Body of pancreas (tissue), 4 donors: ENCODE data around the gene LAIR2. TPM values are rescaled to one million over a fixed set of nuclear protein-coding genes. Genes with fewer than 3 reads are reported as not detected.
"Not testable (repeated sequence)": the region's sequence is repeated elsewhere in the genome, so short reads cannot be mapped to it uniquely, and the experiment has no call there.

Source experiments
- ATAC-seq: fragments of 150-250 bp; one replicate; pipeline ENCODE4 v1.9.1; 2016
- DNase-seq, 4 donors: peaks; one replicate each; pipeline ENCODE4 v3.0.0-alpha.2; 2019
- H3K27ac ChIP-seq, 4 donors: fragments of 200-600 bp; sonication (generic); 1 replicate in 3 of 4; 2 replicates in 1 of 4; pipeline versions ENCODE4 v1.5.1 to v1.6.1; 2016 to 2019; ENCODE audit warnings: mild to moderate bottlenecking in 1 of 4, mixed read lengths in 1 of 4, moderate library complexity in 1 of 4
- H3K27me3 ChIP-seq, 2 donors: fragments of 200-600 bp; sonication (generic); one replicate each; pipeline ENCODE4 v1.6.0; 2016; ENCODE audit warnings: mild to moderate bottlenecking in 1 of 2
- H3K36me3 ChIP-seq, 2 donors: fragments of 200-600 bp; sonication (generic); replicated peaks in 1 of 2; 2 replicates each; pipeline ENCODE4 v1.5.1; 2016; ENCODE audit warnings: low read depth in 2 of 2; ENCODE audit not compliant: insufficient read depth in 1 of 2
- H3K4me1 ChIP-seq: fragments of 200-600 bp; sonication (generic); one replicate; pipeline ENCODE4 v1.6.0; 2016
- H3K4me3 ChIP-seq, 2 donors: fragments of 200-600 bp; sonication (generic); 1 replicate in 1 of 2; 2 replicates in 1 of 2; pipeline ENCODE4 v1.5.1; 2016 to 2019
- H3K9me3 ChIP-seq, 3 donors: fragments of 200-600 bp; sonication (generic); 1 replicate in 2 of 3; 2 replicates in 1 of 3; pipeline ENCODE4 v1.5.1; 2016
- CTCF ChIP-seq, 7 experiments: fragments of 450-650 bp in 4 of 7; fragments of 200-600 bp in 3 of 7; sonication (generic) in 3 of 7; IDR thresholded peaks; one replicate each; pipeline ENCODE4 v1.5.1; 2016 to 2019; ENCODE audit warnings: antibody characterized with exemption in 7 of 7
- POLR2A ChIP-seq, 3 donors: fragments of 450-650 bp; IDR thresholded peaks; one replicate each; pipeline ENCODE4 v1.6.1; 2016; ENCODE audit warnings: antibody characterized with exemption in 3 of 3, mild to moderate bottlenecking in 2 of 3
- WGBS, 2 donors: methylation state at CpG; one replicate each; pipeline ENCODE4 v1.1.5; 2017; 5-methylcytosine and 5-hydroxymethylcytosine counted together
- intact Hi-C: fragments of 100-400 bp; cut with DNase I; formaldehyde crosslinking; loops from one replicate; pipeline ENCODE4 v1.15.1; 2023
- total RNA-seq, 2 donors: library from RNA; depleted of rRNA; stranded (reverse); fragments of >200 nt; gene quantifications; one replicate each; pipeline ENCODE4 v1.1.0, GENCODE V29; 2016

Gene LAIR2
- total RNA-seq, 2 donors from 2014 or later = not detected

DNA sequence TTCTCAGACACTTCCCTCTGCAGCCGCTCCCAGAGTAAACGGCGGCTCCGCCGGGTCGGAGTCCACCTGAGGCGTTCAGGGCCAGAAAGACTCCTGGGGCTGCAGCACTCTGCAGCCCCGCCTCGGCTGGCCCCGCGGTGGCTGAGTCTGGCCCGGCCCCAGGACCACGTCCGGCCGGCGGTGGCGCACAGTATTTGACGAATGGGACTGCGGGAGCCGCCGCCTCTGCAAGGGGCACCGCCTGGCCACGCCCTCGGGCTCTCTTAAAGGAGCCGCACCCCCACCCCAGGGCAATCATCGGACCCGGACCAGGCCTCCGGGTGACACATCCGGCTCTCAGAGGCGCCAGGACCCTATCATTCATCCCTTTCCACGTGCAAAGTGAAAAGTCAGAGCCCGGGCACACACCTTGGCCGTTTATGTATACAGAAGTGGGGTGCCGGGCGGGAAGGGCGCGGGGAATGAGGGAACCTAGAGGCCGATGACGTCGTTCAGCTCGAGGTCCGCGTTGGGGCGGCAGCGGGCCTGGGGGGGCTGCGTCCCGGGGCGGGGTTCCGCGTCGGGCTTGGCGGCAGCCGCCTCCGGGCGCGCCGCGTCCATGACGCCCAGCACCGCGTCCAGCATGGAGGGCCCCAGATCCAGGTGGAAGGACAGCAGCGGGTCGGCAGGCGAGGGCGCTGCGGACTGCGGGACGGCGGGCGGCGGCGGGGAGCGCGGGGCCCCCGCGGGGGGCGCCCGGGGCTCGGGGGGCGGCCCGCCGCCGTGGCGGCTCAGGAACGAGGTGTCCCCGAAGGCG, 37.8 kb upstream of the LAIR2 start:
- H3K36me3 ChIP-seq = peaks cover 0 to 4% of the 10 kb centered on the region in 2 donors
- peaks cover 87% of the 10 kb centered on the region for H3K4me1 ChIP-seq
- peak in 3 of 7 experiments; percentile 29 to 36 (median 32) for TF ChIP-seq CTCF (IDR thresholded peaks at IDR 0.05)
- TF ChIP-seq POLR2A (IDR thresholded peaks at IDR 0.05) = peak; percentile 68 to 86 (median 79)
- H3K4me3 ChIP-seq = peak overlapping the region in 1 of 2 donors; percentile 8
- H3K9me3 ChIP-seq = no peaks in the 10 kb centered on the region
- WGBS, 2 donors = 0 to 12% methylated on average over 5 to 67 of the region's 87 CpGs
- H3K27me3 ChIP-seq = no peaks in the 10 kb centered on the region
- intact Hi-C loops = no loop called here
- peak overlapping the region; percentile 97 to 100 (median 98) for H3K27ac ChIP-seq
- DNase-seq (peak; percentile 95 to 96 (median 96)), ATAC-seq (peak; percentile 69)

DNA sequence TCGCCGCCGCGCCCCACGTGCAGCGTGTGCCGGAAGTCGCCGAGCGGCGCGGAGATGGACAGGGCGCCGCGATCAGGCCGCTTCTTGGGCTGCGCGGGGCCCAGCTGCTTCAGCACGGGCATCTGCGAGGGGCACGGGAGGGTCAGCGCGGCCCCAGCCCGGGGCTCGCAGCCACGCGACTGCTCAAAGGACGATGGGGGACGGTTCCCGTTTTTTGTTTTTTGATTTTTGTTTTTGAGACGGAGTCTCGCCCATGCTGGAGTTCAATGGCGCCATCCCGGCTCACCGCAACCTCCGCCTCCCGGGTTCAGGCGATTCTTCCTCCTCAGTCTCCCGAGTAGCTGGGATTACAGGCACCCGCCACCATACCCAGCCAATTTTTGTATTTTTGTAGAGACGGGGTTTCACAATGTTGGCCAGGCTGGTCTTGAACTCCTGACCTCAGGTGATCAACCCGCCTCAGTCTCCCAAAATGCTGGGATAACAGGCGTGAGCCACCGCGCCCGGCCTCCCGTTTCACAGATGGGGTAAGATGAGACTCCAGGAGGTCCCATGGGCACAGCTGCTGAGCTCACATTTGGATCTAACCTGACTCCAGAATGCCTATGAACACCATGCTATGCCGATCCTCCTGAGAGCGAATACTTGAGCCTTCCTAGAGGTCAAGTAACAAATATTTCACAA, 37.1 kb upstream of the LAIR2 start:
- Histone ChIP-seq H3K4me1 (peaks cover 88% of the 10 kb centered on the region), H3K27me3 (no peaks in the 10 kb centered on the region), H3K36me3 (peaks cover 0 to 4% of the 10 kb centered on the region in 2 donors), H3K4me3 (no peak overlapping the region), H3K9me3 (no peaks in the 10 kb centered on the region), H3K27ac (peak overlapping the region in 3 of 4 donors; percentile 97 to 99 (median 98))
- WGBS, 2 donors = 75 to 97% methylated on average over 15 to 43 of the region's 49 CpGs
- no peak for ATAC-seq
- no peak for DNase-seq
- TF ChIP-seq POLR2A (IDR thresholded peaks at IDR 0.05) = no peak
- intact Hi-C loops = no loop called here

DNA sequence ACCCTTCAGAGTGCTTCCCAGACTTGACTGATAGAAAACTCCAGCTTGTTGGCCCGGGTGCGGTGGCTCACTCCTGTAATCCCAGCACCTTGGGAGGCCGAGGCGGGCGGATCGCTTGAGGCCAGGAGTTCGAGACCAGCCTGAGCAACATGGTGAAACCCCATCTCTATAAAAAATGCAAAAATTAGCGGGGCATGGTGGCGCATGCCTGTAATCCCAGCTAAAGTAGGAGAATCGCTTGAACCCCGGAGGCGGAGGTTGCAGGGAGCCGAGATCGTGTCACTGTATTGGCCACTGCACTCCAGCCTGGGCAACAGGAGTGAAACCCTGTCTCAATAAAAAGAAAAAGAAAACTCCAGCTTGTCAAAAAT, 36.5 kb upstream of the LAIR2 start:
- H3K36me3 ChIP-seq, H3K9me3 ChIP-seq, H3K4me3 ChIP-seq, ATAC-seq, H3K27me3 ChIP-seq, DNase-seq, intact Hi-C loops: not testable (repeated sequence)
- Histone ChIP-seq H3K4me1 (peaks cover 88% of the 10 kb centered on the region), H3K27ac (peak overlapping the region in 3 of 4 donors; percentile 97 to 99 (median 98))
- WGBS, 2 donors = 94 to 96% methylated on average over 14 of the region's 14 CpGs

DNA sequence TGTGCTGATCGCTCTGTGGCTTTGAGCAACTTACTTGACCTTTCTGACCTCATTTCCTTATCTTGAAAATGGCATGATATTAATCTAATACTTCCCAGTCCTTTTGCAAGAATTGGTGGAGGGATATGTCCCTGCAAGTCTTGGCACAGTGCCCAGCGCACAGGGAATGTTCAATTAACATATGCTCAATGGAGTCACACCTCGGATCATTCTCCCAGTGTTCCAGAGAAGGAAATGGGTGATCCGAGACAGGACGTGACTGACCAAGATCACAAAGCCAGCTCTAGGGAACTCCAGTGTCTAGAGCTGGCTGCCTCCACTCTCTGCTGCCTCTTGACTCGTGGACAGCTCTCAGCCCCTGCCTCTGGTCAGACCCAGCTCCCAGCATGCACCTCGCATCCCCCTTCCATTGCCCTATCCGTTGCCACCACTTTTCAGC, 33.1 kb upstream of the LAIR2 start:
- DNase-seq = peak in 2 of 4 donors; percentile 58 to 63
- intact Hi-C loops = no loop called here
- no peaks in the 10 kb centered on the region for H3K9me3 ChIP-seq
- H3K4me3 ChIP-seq = no peak overlapping the region
- 43 to 46% methylated on average over 8 of the region's 8 CpGs for WGBS, 2 donors
- H3K27me3 ChIP-seq = no peaks in the 10 kb centered on the region
- H3K27ac ChIP-seq = peak overlapping the region in 3 of 4 donors; percentile 77 to 98 (median 97)
- H3K36me3 ChIP-seq = no peaks in the 10 kb centered on the region
- TF ChIP-seq CTCF (IDR thresholded peaks at IDR 0.05) (no peak), POLR2A (IDR thresholded peaks at IDR 0.05) (peak in 1 of 3 donors; percentile 12)
- H3K4me1 ChIP-seq = peaks cover 73% of the 10 kb centered on the region
- no peak for ATAC-seq

- 62 to 64% methylated on average over 10 of the region's 10 CpGs for WGBS, 2 donors
Observed at GRCh38 chr19:54470276-54470887, 32.2 kb upstream of the LAIR2 start.

More at GRCh38 chr19:54470276-54470887, 32.2 kb upstream of the LAIR2 start:
- intact Hi-C loops = no loop called here
- H3K36me3 ChIP-seq = no peaks in the 10 kb centered on the region
- DNase-seq = no peak
- peaks cover 71% of the 10 kb centered on the region for H3K4me1 ChIP-seq
- peak overlapping the region; percentile 52 to 98 (median 87) for H3K27ac ChIP-seq
- H3K4me3 ChIP-seq = no peak overlapping the region
- TF ChIP-seq CTCF (IDR thresholded peaks at IDR 0.05) (no peak), POLR2A (IDR thresholded peaks at IDR 0.05) (no peak)
- H3K27me3 ChIP-seq = no peaks in the 10 kb centered on the region
- no peak for ATAC-seq
- no peaks in the 10 kb centered on the region for H3K9me3 ChIP-seq
